ENCODE data around the gene PRSS53.
"Not testable (repeated sequence)": the region's sequence is repeated elsewhere in the genome, so short reads cannot be mapped to it uniquely, and the experiment has no call there.

Gene PRSS53

GRCh38 chr16:31118223-31119155, 29.7 kb upstream of the PRSS53 start:
- DNase-seq (ENCODE audit: low spot score) (no peak), FAIRE-seq (no peak)

- FAIRE-seq: no peak
- DNase-seq (ENCODE audit: low spot score): peak; percentile 94
These were observed 28.9 kb upstream of the PRSS53 start, which contains the start of gene KAT8 for GRCh38 chr16:31117384-31118222. Gene KAT8, plus strand, starts transcription at chr16:31117664. Its CDS starts 18 bp downstream, at chr16:31117682.

- no peak for FAIRE-seq
These were observed 25.7 kb upstream of the PRSS53 start for GRCh38 chr16:31114468-31114867.

GRCh38 chr16:31113121-31114120, 24.7 kb upstream of the PRSS53 start:
- FAIRE-seq (no peak), DNase-seq (ENCODE audit: low spot score) (no peak)

More at GRCh38 chr16:31114468-31114867, 25.7 kb upstream of the PRSS53 start:
- DNase-seq (ENCODE audit: low spot score): no peak

GRCh38 chr16:31112711-31113110, 24.0 kb upstream of the PRSS53 start:
- DNase-seq (ENCODE audit: low spot score) (no peak), FAIRE-seq (no peak)

- no peak for FAIRE-seq
- DNase-seq (ENCODE audit: low spot score): no peak
These were observed 23.2 kb upstream of the PRSS53 start for GRCh38 chr16:31111881-31112466.

GRCh38 chr16:31110106-31111034, 21.6 kb upstream of the PRSS53 start:
- FAIRE-seq (no peak), DNase-seq (ENCODE audit: low spot score) (no peak)

- FAIRE-seq: no peak
- DNase-seq (ENCODE audit: low spot score): no peak
These were observed 20.9 kb upstream of the PRSS53 start for GRCh38 chr16:31109622-31110021.

GRCh38 chr16:31108794-31109558, 20.2 kb upstream of the PRSS53 start:
- no peak for FAIRE-seq
- DNase-seq (ENCODE audit: low spot score): no peak

GRCh38 chr16:31108035-31108793, 19.5 kb upstream of the PRSS53 start, which contains the start of gene BCKDK:
Gene BCKDK, plus strand, starts transcription at chr16:31108386. Its CDS starts 838 bp downstream, at chr16:31109224.
- FAIRE-seq: no peak
- peak; percentile 84 for DNase-seq (ENCODE audit: low spot score)

GRCh38 chr16:31107465-31107867, 18.7 kb upstream of the PRSS53 start:
- no peak for DNase-seq (ENCODE audit: low spot score)
- FAIRE-seq: no peak

- FAIRE-seq (no peak), DNase-seq (ENCODE audit: low spot score) (no peak)
These were observed 18.0 kb upstream of the PRSS53 start for GRCh38 chr16:31106509-31107464.

GRCh38 chr16:31105677-31106213, 17.0 kb upstream of the PRSS53 start:
- FAIRE-seq: no peak
- DNase-seq (ENCODE audit: low spot score): peak; percentile 74

- FAIRE-seq; DNase-seq (ENCODE audit: low spot score): not testable (repeated sequence)
These were observed 12.3 kb upstream of the PRSS53 start for GRCh38 chr16:31100876-31101641.

GRCh38 chr16:31099860-31100638, 11.3 kb upstream of the PRSS53 start:
- no peak for DNase-seq (ENCODE audit: low spot score)
- no peak for FAIRE-seq

Measured in urothelium cell line (cell line).